Vagina (tissue), 2 donors: ENCODE data around the gene OR6B3.

ENCODE experiments used
- POLR2A ChIP-seq, 2 donors: fragments of 450-650 bp; IDR thresholded peaks; one replicate each; pipeline ENCODE4 v1.6.1; 2017; ENCODE audit warnings: antibody characterized with exemption in 2 of 2, mild to moderate bottlenecking in 2 of 2, moderate library complexity in 2 of 2
- TF ChIP-seq, protein P1 (sequence below), 3 experiments: fragments of 450-650 bp in 2 of 3; fragments of 200-600 bp in 1 of 3; sonication (generic) in 1 of 3; IDR thresholded peaks; one replicate each; pipeline ENCODE4 v1.5.1; 2017 to 2019; ENCODE audit warnings: antibody characterized with exemption in 3 of 3, mild to moderate bottlenecking in 2 of 3, moderate library complexity in 2 of 3

DNA sequence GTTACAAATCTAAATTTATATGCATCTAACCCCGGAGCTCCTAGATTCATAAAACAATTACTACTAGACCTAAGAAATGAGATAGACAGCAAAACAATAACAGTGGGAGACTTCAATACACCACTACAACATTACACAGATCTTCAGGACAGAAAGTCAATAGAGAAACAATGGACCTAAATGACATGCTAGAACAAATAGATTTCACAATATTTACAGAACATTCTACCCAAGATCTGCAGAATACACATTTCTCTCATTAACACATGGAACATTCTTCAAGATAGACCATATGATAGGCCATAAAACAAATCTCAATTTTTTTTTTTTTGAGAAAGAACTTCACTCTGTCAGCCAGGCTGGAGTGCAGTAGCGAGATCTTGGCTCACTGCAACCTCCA is 45.0 kb upstream of the OR6B3 start:
- TF ChIP-seq POLR2A (IDR thresholded peaks at IDR 0.05), result no peak
- TF ChIP-seq, protein P1, sequence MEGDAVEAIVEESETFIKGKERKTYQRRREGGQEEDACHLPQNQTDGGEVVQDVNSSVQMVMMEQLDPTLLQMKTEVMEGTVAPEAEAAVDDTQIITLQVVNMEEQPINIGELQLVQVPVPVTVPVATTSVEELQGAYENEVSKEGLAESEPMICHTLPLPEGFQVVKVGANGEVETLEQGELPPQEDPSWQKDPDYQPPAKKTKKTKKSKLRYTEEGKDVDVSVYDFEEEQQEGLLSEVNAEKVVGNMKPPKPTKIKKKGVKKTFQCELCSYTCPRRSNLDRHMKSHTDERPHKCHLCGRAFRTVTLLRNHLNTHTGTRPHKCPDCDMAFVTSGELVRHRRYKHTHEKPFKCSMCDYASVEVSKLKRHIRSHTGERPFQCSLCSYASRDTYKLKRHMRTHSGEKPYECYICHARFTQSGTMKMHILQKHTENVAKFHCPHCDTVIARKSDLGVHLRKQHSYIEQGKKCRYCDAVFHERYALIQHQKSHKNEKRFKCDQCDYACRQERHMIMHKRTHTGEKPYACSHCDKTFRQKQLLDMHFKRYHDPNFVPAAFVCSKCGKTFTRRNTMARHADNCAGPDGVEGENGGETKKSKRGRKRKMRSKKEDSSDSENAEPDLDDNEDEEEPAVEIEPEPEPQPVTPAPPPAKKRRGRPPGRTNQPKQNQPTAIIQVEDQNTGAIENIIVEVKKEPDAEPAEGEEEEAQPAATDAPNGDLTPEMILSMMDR (IDR thresholded peaks at IDR 0.05), result no peak
